Chondrocyte (in vitro differentiated cells): Measurements from ENCODE around the gene LIMS1. TPM values are rescaled to one million over a fixed set of nuclear protein-coding genes. Genes with fewer than 3 reads are reported as not detected.

Source experiments
- DNase-seq: peaks from one replicate; pipeline ENCODE4 v3.0.0; 2021; ENCODE audit warnings: mixed read lengths, low spot score
- H3K27ac Mint-ChIP-seq: one replicate; pipeline ENCODE4 v1.8.0; 2021; ENCODE audit warnings: mild to moderate bottlenecking, moderate library complexity, mixed read lengths; ENCODE audit not compliant: unreplicated experiment
- H3K27me3 Mint-ChIP-seq: 2 replicates; pipeline ENCODE4 v1.8.0; 2021; ENCODE audit warnings: low read depth, mixed read lengths
- H3K36me3 Mint-ChIP-seq: 2 replicates; pipeline ENCODE4 v1.8.0; 2021; ENCODE audit warnings: low read depth, mixed read lengths
- H3K4me1 Mint-ChIP-seq: 2 replicates; pipeline ENCODE4 v1.8.0; 2021; ENCODE audit warnings: low read depth, mild to moderate bottlenecking, mixed read lengths
- H3K4me3 Mint-ChIP-seq: one replicate; pipeline ENCODE4 v1.8.0; 2021; ENCODE audit warnings: mild to moderate bottlenecking, moderate library complexity, mixed read lengths; ENCODE audit not compliant: unreplicated experiment
- H3K9me3 Mint-ChIP-seq: 2 replicates; pipeline ENCODE4 v1.8.0; 2021; ENCODE audit warnings: low read depth, mixed read lengths
- CTCF ChIP-seq: fragments of 200-600 bp; sonication (generic); IDR thresholded peaks from 2 replicates; pipeline ENCODE4 v1.5.0; 2021; ENCODE audit warnings: antibody characterized with exemption, mild to moderate bottlenecking, moderate library complexity
- total RNA-seq: library from RNA; stranded (reverse); gene quantifications from 3 replicates; pipeline ENCODE4 v1.2.1, GENCODE V29; 2021

The LIMS1 gene
- total RNA-seq, 1 donor from 2014 or later = 145 TPM

- no peak for DNase-seq
- Mint-ChIP-seq H3K27ac (peak overlapping the region; percentile 96), H3K4me3 (peak overlapping the region; percentile 89), H3K27me3 (no peaks in the 10 kb centered on the region), H3K4me1 (peaks cover 50% of the 10 kb centered on the region), H3K9me3 (no peaks in the 10 kb centered on the region), H3K36me3 (no peaks in the 10 kb centered on the region)
- TF ChIP-seq CTCF = no peak
Observed at GRCh38 chr2:108534584-108535356, 500 bp downstream of the LIMS1 start.

DNA sequence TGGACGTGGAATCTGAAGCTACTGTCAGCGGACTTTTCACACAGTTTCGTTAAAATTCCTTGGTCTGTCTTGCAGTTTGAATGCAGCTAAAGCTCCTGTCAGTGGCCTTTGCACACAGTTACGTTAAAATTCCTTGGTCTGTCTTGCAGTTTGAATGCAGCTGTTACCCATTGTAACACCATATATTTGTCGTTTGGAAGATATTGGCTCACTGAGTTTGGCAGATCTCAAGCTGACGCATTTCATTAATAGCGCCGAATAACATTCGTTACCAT is 1.0 kb downstream of the LIMS1 start:
- H3K4me3 Mint-ChIP-seq = peak overlapping the region; percentile 89
- no peaks in the 10 kb centered on the region for H3K9me3 Mint-ChIP-seq
- H3K27me3 Mint-ChIP-seq = no peaks in the 10 kb centered on the region
- H3K36me3 Mint-ChIP-seq = no peaks in the 10 kb centered on the region
- peak overlapping the region; percentile 96 for H3K27ac Mint-ChIP-seq
- H3K4me1 Mint-ChIP-seq = peaks cover 51% of the 10 kb centered on the region
- TF ChIP-seq CTCF = no peak
- DNase-seq = no peak

- TF ChIP-seq CTCF = no peak
- DNase-seq = no peak
- Mint-ChIP-seq H3K27me3 (no peaks in the 10 kb centered on the region), H3K27ac (peak overlapping the region; percentile 96), H3K4me3 (peak overlapping the region; percentile 89), H3K4me1 (peaks cover 58% of the 10 kb centered on the region), H3K9me3 (no peaks in the 10 kb centered on the region), H3K36me3 (no peaks in the 10 kb centered on the region)
Observed at GRCh38 chr2:108536133-108536780, 2.0 kb downstream of the LIMS1 start.

DNA sequence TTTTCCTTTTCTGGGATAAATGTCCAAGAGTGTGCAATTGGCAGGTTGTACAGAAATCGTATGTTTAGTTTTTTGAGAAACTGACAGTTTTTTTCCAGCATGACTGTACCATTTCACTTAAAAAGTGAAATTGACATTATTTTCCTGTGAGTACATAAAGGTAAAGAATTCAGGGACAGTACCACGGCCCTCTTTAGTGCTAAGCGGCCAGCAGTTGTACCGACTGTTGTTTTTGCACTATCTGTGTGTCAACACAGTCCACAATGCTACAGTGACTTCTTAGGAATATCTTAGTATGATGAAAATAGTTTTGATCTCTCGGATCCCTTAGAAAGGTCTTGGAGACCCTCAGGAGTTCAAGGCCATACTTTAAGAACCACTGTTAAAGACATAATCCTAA is 2.6 kb downstream of the LIMS1 start:
- H3K4me1 Mint-ChIP-seq = peaks cover 65% of the 10 kb centered on the region
- no peak for TF ChIP-seq CTCF
- peak overlapping the region; percentile 96 for H3K27ac Mint-ChIP-seq
- peak overlapping the region; percentile 89 for H3K4me3 Mint-ChIP-seq
- DNase-seq = no peak
- no peaks in the 10 kb centered on the region for H3K9me3 Mint-ChIP-seq
- no peaks in the 10 kb centered on the region for H3K36me3 Mint-ChIP-seq
- no peaks in the 10 kb centered on the region for H3K27me3 Mint-ChIP-seq

DNA sequence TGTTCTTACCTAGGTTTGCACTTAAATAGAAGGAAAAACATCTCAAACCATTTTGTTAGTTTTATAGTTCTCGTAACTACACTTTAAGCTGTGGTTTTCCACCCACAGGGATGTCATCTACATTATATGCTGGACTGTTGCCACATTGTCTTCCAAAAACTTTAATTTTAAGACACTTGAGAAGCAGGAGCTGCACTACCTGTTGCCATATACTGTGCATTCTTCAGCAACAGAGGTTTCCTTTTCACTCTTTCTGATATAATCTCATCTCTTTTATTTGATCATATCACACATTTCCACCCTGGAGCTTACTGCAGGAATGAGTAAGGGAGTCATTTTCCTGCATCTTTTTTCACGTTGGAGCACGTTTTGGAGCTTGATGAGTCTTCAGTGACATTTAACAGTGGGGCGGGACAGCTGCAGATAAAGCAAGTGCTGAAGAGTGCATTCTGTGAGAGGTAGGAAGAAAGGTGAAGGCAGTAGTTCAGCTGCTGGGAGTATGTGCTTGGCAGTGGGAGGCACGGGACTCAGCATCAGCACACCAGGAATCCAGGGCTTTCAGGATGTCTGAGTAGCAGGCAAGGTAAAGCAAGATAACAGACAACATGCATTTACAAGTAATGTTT is 3.8 kb downstream of the LIMS1 start:
- Mint-ChIP-seq H3K27ac (peak overlapping the region; percentile 34), H3K4me3 (no peak overlapping the region), H3K9me3 (no peaks in the 10 kb centered on the region), H3K4me1 (peaks cover 73% of the 10 kb centered on the region), H3K36me3 (no peaks in the 10 kb centered on the region), H3K27me3 (no peaks in the 10 kb centered on the region)
- TF ChIP-seq CTCF = no peak
- DNase-seq = no peak
